IPS-NIHi7 (cell line): ENCODE results near the gene RHOT1.

Experiments
- DNase-seq: peaks from one replicate; pipeline ENCODE4 v3.0.0; 2012; ENCODE audit warnings: mixed read lengths; ENCODE audit errors: extremely low spot score

RHOT1 gene

GRCh38 chr17:32269377-32269776 lies 127.1 kb downstream of the RHOT1 start:
- no peak for DNase-seq

DNA sequence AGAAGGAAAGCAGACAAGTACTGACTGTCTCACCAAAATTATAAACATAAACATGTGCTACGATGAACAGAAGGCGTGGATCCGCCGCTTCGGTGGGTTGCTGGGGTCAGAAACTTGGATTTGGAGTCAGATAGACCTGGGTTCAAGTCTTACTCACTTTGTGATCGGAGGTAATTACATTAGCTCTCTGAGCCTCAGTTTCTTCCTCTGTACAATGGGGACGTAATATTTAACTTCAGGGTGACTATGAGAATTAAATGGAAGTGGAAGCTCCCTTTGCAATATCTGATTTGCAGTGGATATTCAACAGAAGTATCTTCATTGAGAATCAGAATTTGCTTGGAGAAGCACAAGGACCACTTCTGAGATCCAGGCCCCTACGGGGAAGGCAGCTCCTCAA lies 129.5 kb downstream of the RHOT1 start:
- DNase-seq = no peak

GRCh38 chr17:32274101-32274500 lies 131.8 kb downstream of the RHOT1 start:
- DNase-seq = no peak

DNA sequence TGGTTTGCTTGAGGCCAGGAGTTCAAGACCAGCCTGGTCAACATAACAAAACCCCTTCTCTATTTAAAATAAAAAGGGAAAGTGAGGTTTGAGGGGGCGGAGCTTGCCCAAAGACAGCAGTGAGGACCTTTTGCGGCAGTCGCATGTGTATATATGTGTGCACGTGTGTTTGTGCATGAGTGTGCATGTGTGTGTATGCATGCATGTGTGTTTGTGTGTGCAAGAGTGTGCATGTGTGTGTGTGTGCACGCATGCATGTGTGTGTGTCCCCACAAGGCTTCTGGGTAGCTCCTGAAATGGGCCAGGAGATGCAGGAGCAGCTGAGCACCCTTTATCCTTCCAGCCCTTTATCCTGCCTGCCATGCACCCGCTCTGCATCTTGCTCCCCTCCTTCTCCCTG lies 132.3 kb downstream of the RHOT1 start:
- no peak for DNase-seq
